G401 (cell line): Measurements from ENCODE around the gene IFITM1. TPM values are rescaled to one million over a fixed set of nuclear protein-coding genes. Genes with fewer than 3 reads are reported as not detected.
"Not testable (repeated sequence)": the region's sequence is repeated elsewhere in the genome, so short reads cannot be mapped to it uniquely, and the experiment has no call there.

Experiments
- DNase-seq: peaks from one replicate; pipeline ENCODE4 v3.0.0-alpha.2; 2015; ENCODE audit warnings: low spot score
- in situ Hi-C: cut with HindIII; loops from 2 replicates; pipeline ENCODE4 v1.10.0; 2016; ENCODE audit warnings: low sequenced_read_pairs, mixed read lengths
- total RNA-seq: library from RNA; depleted of rRNA; stranded (reverse); fragments of >200 nt; shearing (Covaris generic); gene quantifications from 2 replicates; pipeline ENCODE4 v1.2.3, GENCODE V29; 2014

The IFITM1 gene
- total RNA-seq, 1 experiment from 2014 or later = 76.4 TPM

GRCh38 chr11:334264-334994, 20.6 kb downstream of the IFITM1 start:
- no peak for DNase-seq
- in situ Hi-C loops = no loop called here

GRCh38 chr11:335779-336658, 22.2 kb downstream of the IFITM1 start:
- in situ Hi-C loops = no loop called here

GRCh38 chr11:336659-337198, 22.9 kb downstream of the IFITM1 start:
- no peak for DNase-seq
- in situ Hi-C loops = no loop called here

More at GRCh38 chr11:335779-336658, 22.2 kb downstream of the IFITM1 start:
- DNase-seq = no peak

- in situ Hi-C loops = no loop called here
- DNase-seq = no peak
These were observed 23.9 kb downstream of the IFITM1 start for GRCh38 chr11:337711-338110.

- DNase-seq = no peak
- in situ Hi-C loops = no loop called here
These were observed 26.1 kb downstream of the IFITM1 start for GRCh38 chr11:339963-340362.

GRCh38 chr11:340539-341512, 27.0 kb downstream of the IFITM1 start:
- no peak for DNase-seq
- in situ Hi-C loops = no loop called here

GRCh38 chr11:342328-342727, 28.5 kb downstream of the IFITM1 start:
- DNase-seq = no peak
- in situ Hi-C loops = no loop called here

GRCh38 chr11:344836-345578, 31.2 kb downstream of the IFITM1 start:
- in situ Hi-C loops = no loop called here
- DNase-seq = no peak

- DNase-seq = no peak
- in situ Hi-C loops = no loop called here
These were observed 32.7 kb downstream of the IFITM1 start for GRCh38 chr11:346529-346928.

GRCh38 chr11:349270-349954, 35.6 kb downstream of the IFITM1 start:
- in situ Hi-C loops, DNase-seq: not testable (repeated sequence)

GRCh38 chr11:350033-350722, 36.3 kb downstream of the IFITM1 start:
- DNase-seq, in situ Hi-C loops: not testable (repeated sequence)

GRCh38 chr11:350723-351255, 36.9 kb downstream of the IFITM1 start:
- no peak for DNase-seq
- in situ Hi-C loops = no loop called here

GRCh38 chr11:351411-351810, 37.6 kb downstream of the IFITM1 start:
- in situ Hi-C loops = no loop called here
- DNase-seq = no peak

GRCh38 chr11:352456-353031, 38.7 kb downstream of the IFITM1 start:
- in situ Hi-C loops = no loop called here
- DNase-seq = no peak

- in situ Hi-C loops = no loop called here
- DNase-seq = no peak
These were observed 39.5 kb downstream of the IFITM1 start for GRCh38 chr11:353179-353873.
